Measurements from ENCODE around the gene LGR6. TPM values are rescaled to one million over a fixed set of nuclear protein-coding genes. Genes with fewer than 3 reads are reported as not detected.

Gene LGR6
- total RNA-seq, 1 donor from 2014 or later, result 4.1 TPM

DNA sequence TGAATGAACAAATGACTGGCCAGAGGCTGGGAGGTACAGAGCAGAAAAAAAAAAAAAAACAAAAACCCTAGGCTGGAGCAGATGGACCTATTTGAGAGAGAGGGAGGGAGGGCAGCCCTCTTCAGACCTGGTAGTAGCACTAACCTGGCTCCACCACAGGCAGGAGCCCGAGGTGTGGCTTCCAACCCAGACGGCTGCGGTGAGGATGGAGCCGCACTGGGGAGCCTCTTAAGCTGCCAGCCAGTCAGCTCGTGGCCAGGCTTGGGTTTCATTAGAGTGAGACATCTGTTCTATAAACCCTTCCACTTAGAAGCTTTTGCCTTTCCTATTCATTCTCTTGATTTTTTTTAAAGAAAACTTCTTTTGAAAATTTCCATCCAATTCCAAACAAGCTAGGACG, 16.8 kb downstream of the LGR6 start:
- ATAC-seq (no peak), DNase-seq (ENCODE audit: missing footprints) (no peak)
- intact Hi-C loops (cut with DNase I), result no loop called here

DNA sequence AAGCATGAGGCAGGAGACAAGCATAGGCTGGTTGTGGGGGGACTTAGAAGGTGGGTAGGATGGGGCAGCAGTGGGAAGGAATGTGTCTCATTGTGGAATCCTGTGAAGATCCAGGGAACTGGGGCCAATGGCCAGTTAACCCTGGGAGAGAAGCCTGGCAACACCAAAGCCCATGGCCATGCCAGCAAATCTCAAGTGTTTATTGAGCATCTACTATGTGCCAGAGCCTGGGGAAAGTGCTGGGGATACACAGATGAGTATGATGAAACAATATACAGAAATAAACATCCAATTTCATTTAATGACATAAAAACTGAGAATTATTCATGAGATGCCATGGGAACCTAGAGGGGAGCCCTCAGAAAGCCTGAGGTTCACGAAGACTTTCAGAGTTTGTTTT, 17.4 kb downstream of the LGR6 start:
- intact Hi-C loops (cut with DNase I), result no loop called here
- ATAC-seq, result no peak

DNA sequence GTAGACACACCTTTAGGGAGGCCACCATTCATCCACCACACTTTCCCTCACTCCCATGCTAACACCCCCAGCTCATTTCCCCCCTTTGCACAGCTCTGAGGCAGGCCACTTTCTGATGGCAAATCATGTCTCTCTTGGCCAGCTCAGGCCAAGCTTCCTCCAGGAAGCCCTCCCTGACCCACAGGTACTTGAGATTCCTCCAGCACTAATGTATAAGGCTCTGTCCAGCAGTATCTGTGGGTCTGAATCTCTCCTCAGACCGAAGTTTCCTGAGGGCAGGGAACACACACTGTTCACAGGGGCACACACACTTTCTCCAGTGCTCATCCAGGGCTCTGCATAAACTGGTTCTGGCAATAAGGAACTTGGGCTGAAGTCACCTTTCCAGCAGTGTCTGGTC, 19.2 kb downstream of the LGR6 start:
- intact Hi-C loops (cut with DNase I), result no loop called here
- no peak for ATAC-seq
- no peak for DNase-seq (ENCODE audit: missing footprints)

More for the DNA sequence above, 17.4 kb downstream of the LGR6 start:
- no peak for DNase-seq (ENCODE audit: missing footprints)

DNA sequence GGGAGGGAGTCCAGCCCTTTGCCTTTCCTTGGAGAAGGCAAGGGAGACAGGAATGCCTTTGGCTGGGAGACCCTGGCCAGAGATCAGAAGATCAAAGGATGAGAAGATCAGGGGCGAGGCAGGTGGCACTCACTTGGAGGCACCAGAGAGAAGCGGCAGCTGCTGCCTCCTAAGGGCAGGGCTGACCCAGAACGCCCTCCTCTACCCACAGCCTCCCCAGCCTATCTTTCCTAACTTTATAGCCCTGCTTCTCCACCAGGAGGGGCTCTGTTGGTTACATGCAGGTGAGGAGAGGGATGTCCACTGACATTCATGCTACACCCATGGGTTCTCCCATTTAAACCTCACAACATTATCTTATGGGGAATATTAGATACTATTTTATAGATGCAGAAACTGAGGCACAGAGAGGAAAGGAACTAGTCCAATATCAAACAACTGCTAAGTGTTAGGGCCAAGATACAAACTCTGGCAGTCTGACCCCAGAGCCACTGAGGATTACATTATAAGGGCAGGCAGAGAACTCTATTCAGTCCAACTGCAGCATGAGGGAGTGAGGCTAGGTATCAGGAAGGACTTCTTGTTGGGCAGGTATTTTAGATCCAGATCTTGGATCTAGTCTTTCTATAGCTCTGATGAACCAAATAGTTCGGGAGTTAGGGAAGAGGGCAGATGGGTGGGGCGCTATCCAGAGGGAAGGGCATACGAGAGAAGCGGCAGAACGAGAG, 19.9 kb downstream of the LGR6 start:
- intact Hi-C loops (cut with DNase I), result no loop called here
- DNase-seq (ENCODE audit: missing footprints) (no peak), ATAC-seq (no peak)

DNA sequence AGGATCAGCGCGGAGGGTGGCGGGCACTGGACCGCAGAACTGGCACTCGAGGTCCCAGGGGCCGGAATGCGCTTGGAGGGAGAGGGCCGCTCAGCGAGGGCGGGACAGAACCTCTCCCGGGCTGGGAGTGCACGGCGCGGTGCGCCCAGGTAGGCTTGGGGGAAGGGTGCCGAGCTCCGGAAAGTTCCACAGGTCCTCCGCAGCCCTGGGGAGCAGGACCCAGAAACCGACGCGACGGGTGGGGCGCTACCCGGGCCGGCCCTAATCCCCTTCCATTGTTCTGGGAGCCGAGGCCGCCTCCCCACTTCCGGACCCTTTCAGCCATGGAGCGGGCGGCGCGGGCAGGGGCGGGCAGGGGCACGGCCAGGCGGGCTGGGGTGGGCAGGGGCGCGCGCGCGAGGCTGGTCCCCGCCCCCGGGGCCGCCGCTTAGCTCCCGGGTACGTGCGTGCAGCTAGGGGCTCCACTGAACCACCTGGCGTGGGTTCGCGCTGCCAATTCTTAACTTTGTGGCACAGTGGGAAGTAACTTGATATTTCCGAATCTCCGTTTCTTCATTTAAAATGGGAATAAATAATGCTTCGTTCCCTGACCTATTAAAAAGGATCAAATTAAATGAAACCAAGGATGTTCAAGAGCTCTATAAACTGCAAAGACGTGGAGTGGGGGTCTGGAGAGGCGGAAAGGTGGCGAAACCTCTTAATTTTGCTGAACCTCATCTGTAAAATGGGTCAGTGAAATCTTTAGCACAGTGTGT, 20.7 kb downstream of the LGR6 start:
- DNase-seq (ENCODE audit: missing footprints) (no peak), ATAC-seq (no peak)
- intact Hi-C loops (cut with DNase I), result no loop called here

DNA sequence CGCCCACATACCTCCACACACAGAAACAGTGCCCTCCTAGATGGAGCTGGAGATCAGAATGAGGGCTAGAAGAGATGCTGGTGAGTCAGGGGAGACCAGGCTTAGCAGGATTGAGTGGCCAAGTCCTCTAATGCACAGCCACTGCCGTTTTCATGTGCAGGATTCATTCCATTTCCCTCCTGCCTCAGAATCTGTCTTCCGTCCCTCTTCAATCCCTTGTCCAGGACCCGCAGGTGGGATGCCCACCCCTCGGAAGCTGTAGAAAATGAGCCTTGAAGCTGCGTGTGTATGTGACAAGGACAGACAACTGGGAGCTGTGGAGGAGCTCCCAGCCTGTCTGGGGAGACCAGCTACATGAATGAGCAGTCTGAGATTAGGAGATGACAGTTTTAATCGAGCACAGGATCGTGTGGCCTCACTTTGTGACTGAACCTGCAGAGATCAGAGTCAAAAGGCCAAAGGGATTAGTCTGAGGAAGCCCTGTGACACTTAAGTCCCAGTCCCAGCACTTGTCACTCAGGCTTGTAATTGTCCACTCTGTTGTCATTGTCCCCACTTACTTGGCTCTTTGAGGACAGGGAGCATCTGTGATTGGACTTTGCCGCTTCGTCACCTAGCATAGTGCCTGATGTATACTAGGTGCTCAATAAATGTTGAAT, 22.0 kb downstream of the LGR6 start:
- intact Hi-C loops (cut with DNase I), result no loop called here
- DNase-seq (ENCODE audit: missing footprints) (no peak), ATAC-seq (no peak)

DNA sequence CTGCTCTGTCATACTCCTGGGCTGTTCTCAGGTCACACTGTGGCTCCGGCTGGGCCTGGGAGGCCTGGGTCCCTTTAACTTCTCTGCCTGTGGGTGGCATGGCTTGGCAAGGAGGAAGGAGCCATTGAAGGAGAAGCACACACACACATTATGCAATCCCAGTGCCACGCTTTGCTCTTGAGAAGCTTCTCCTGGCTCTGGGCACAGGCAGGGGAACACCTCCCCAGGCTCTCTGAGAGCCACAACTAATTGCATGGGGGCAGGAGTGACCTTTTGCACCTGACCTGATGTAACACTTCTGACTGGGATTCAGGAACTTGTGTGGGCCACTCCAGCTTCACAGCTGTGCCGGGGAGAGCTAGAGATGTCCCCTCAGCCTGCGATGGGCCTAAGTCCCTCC, 23.1 kb downstream of the LGR6 start:
- DNase-seq (ENCODE audit: missing footprints), result no peak
- no peak for ATAC-seq
- intact Hi-C loops (cut with DNase I), result no loop called here

DNA sequence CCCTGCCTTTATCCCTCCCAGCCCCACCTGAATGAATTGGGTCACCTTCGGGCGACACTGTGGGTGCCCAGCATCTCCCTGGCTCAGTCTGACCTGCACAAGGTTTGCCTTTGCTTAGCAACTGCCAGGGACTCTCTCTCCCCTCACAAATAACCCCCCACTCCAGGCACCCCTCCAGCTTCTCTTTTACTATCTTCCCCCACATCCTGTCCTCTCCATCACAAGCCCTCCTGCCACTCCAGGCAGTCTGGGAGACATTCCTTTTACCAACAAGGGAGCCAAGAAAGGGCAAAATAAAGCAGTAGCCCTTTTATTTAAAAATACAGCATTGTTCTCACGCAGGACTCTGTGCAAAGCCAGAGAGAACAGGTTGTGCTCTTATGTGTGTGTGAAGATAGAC, 23.9 kb downstream of the LGR6 start:
- DNase-seq (ENCODE audit: missing footprints) (no peak), ATAC-seq (no peak)
- intact Hi-C loops (cut with DNase I), result no loop called here

DNA sequence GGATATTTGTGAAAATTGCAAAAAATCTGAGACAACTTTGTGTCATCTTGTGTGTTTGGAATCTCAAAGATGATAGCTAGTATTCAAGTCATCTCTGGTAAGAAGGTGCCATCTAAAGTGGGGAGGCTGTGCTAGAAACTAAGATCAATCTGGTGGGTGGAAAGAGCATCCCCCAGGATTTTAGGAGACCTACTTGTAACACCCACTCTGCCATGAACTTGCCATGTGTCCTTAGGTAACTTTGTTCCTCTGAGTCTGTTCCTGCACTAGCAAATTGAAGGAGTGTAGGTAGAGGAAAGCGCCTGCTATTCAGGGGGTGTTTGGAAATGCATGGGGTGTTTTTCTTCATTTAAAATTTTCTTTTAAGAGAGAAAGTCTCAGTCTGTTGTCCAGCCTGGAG, 24.4 kb downstream of the LGR6 start:
- ATAC-seq (no peak), DNase-seq (ENCODE audit: missing footprints) (no peak)
- intact Hi-C loops (cut with DNase I), result no loop called here

DNA sequence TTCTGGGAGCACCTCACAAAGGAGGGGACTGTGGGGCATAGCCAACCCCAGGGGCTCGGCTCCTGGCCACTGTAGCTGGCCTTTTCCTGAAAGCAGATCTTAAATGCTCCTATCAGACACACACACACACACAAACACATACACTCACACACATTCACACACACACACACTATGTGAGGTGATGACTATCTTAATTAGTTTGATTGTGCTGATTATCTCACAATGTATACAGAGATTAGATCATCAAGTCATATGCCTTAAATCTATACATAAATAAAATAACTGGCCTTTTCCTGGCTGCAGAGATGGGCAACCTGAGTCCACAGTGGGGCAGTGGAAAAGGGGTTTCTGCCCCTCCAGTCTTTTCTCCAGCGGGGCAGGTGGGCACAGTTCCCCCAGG, 27.1 kb downstream of the LGR6 start:
- intact Hi-C loops (cut with DNase I), result no loop called here
- DNase-seq (ENCODE audit: missing footprints), result no peak
- ATAC-seq, result no peak

DNA sequence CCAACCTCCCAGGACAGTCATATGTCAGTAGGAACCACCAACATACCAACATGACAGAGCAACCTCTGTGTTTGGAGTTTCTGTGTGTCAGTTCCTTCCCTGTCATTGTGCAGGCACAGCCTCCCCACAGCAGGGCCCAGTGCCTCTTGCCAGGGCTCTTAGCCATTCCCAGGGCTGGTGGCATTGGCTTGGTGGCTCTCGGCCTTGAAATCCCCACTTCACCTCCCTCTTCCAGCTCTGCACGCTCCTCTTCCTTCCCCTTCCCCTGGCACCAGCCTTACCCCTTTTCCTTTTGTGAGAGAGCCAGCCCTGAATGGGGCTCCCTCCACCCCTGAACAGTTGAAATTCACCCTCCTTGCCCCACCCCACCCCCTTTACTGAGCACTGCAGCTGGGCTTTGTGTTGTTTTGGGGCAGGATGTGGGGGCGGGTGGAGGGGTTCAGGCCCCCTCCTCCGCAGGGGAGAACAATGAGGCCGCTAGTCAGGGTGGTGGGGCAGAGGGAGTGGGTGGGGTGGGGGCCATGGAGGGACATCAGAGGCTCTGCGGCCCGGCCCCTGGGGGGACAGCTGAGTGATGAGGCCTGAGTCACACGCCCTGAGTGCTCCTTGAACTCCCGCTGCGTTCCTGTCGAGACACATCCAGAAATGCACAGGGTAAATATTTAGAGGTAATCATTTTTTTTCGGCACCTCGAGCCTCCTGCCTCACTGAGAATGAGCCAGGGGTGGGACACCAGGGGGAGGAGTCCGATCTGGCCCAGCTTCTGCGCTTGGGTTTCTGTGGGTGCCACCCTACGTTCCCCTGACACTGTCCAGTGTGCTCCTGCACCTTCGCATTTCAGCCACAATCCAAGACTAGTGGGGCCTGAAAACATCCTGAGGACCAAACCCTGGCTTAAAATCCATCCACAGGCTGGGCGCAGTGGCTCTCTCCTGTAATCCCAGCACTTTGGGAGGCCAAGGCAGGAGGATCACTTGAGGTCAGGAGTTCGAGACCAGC, 28.6 kb downstream of the LGR6 start:
- no peak for DNase-seq (ENCODE audit: missing footprints)
- intact Hi-C loops (cut with DNase I), result no loop called here
- ATAC-seq, result no peak

DNA sequence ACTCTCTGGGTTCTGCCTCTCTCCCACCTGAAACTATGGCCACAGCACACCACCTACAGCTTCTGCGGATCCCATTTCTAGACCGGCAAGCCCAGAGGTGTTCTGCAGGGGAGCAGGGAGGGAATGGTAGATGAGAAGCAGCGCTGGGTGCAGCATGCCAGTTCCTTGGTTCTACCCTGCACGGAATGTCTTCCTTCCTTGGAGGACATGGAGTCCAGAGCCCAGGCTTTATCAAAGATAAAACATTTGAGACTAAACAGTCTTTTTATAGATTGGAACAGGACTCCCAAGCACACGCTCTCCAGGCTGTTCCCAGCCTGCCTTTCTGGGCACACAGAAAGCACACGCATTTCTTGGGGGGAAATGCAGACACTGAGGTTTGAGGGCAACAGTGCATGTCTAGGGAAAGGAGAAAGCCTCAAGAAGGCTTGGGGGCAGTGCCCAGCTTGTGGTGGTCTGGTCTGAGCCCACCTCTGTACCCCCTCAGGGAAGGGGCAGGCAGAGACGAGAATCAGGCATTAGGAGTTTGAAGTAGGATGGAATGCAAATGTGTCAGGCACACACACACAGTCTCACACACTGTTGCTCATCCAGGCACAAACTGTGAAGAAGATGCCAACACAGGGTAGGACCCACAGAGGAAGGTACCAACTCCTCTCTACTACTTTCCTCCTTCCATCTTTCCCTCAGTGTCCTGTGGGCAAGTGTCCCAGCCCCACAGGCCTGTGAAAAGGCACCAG, 29.7 kb downstream of the LGR6 start:
- DNase-seq (ENCODE audit: missing footprints) (no peak), ATAC-seq (no peak)
- intact Hi-C loops (cut with DNase I), result no loop called here

DNA sequence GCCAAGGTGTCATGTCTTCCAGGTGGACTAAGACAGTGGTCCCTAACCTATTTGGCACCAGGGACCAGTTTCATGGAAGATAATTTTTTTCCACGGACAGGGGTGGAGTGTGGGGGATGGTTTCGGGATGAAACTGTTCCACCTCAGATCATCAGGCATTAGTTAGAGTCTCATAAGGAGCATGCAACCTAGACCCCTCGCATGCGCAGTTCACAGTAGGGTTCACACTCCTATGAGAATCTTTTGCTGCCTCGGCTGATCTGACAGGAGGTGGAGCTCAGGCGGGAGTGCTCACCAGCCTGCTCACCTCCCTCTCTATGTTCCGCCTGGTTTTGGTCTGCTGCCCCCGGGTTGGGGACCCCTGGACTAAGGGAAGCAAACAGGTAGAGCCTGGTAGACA, 30.9 kb downstream of the LGR6 start:
- intact Hi-C loops (cut with DNase I), result no loop called here
- DNase-seq (ENCODE audit: missing footprints), result no peak
- ATAC-seq, result no peak

DNA sequence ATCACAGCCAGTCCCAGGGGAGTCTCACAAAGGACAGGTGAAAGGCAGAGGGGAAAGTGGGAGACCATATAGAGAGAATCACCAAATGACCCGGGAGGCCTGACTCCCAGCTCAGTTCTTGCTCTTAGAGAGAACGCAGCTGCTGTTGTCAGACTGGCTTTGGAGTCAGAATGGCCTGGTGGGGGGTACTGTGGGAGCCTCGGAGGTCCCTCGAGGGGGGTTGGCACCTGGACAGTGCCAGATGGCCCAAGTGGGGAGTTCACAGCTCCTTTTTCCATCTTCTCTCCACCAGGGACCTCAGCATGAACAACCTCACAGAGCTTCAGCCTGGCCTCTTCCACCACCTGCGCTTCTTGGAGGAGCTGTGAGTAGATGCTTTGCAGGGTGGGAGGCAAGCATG, 31.5 kb downstream of the LGR6 start:
- ATAC-seq (no peak), DNase-seq (ENCODE audit: missing footprints) (no peak)

DNA sequence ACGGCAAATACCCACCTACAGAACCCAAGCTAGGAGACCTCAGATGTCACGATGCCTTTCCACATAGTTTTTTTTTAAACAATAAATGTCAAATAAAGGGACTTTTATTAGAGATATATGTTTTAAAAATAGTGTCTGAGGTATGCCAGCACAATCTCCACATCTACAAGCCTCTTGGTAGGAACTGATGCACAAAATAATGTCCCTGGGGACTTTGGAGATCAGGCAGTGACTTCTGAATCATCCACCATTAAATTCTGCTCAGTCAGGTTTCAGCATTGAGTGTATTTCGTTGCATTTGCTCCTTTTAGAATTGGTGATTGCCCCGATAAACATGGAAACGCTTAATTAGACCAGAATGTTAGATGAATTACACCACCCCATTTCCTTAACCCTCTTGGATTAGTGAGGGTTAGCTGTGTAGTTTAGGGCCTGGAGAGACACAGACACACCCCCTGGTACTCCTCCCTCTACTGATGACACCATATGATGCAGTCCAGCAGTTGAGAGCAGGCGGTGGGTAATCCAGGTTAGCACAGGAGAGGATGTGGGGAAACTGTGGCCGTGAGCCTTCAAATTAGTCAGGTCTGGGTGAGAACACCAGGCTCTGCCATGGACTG, 33.6 kb downstream of the LGR6 start:
- intact Hi-C loops (cut with DNase I), result no loop called here
- no peak for ATAC-seq
- no peak for DNase-seq (ENCODE audit: missing footprints)

More for the DNA sequence above, 31.5 kb downstream of the LGR6 start:
- intact Hi-C loops (cut with DNase I), result no loop called here

DNA sequence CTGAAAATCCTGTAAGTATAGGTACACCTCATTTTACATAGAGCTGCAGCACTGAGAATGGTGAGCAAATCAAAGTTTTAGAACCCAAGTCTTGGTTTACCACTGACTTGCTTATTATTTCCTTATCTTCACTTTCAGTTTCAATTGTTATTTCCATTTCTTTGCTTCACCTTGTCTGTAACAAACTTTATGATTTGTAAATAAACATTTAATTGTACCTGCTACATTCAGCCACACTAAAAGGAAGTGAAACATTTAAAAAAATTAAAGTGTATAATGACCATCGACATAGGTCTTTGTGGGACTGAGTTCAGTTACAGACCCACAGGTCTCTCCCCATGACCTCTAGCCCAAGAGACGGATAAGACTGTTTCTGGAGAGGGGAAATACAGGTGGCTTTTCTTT, 34.4 kb downstream of the LGR6 start:
- ATAC-seq (no peak), DNase-seq (ENCODE audit: missing footprints) (no peak)
- intact Hi-C loops (cut with DNase I), result no loop called here

DNA sequence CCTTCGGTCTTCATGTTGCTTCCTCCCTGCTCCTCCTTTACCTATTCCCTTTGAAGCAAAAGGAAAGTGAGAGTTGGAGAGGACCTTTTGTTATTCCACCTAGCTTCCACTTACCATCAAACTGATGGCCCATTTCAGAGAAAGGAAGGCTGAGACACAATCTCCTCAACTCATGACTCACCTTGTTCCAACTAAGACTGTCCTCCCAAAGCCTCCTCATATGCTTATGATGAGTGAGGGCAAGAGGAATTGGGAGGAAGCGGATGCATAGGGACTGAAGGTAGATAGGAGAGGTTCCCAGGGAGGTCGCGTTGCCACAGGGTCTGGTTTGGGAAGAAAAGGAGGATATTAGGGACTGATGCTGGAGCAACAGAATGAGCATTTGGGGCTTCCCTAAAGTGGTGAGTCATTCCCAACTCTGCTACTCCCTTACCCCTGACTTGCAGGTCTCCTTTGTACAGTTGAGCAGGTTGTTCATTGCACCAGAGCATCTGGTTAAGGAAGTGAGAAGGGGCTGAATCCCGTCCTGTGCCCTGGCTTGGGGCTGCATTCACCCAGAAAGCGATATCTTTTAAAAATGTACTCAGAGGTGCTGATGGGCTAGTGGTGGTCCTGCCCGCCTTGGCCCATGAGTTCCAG, 35.0 kb downstream of the LGR6 start:
- DNase-seq (ENCODE audit: missing footprints), result no peak
- no peak for ATAC-seq
- intact Hi-C loops (cut with DNase I), result no loop called here
